GM10266 (cell line): ENCODE results near the gene PECR.
"Not testable (repeated sequence)": the region's sequence is repeated elsewhere in the genome, so short reads cannot be mapped to it uniquely, and the experiment has no call there.

Experiments
- DNase-seq: peaks from one replicate; pipeline ENCODE4 v3.0.0; 2012; ENCODE audit errors: extremely low spot score
- CTCF ChIP-seq: IDR thresholded peaks from 2 replicates; pipeline ENCODE4 v1.5.1; 2012; ENCODE audit warnings: mild to moderate bottlenecking, low read depth; ENCODE audit not compliant: control insufficient read depth, insufficient read depth; ENCODE audit errors: missing control alignments

PECR gene

GRCh38 chr2:216012133-216012829 lies 69.3 kb downstream of the PECR start:
- no peak for DNase-seq
- no peak for TF ChIP-seq CTCF

GRCh38 chr2:216009215-216009614 lies 72.4 kb downstream of the PECR start:
- not testable (repeated sequence) for DNase-seq

- no peak for DNase-seq
- TF ChIP-seq CTCF, result no peak
These were observed 73.2 kb downstream of the PECR start for GRCh38 chr2:216008387-216008786.

- TF ChIP-seq CTCF, result no peak
- DNase-seq, result peak; percentile 40
These were observed 75.4 kb downstream of the PECR start for GRCh38 chr2:216006164-216006663.

GRCh38 chr2:216004697-216005283 lies 76.8 kb downstream of the PECR start:
- no peak for DNase-seq
- TF ChIP-seq CTCF, result no peak

- no peak for DNase-seq
- TF ChIP-seq CTCF, result no peak
These were observed 77.5 kb downstream of the PECR start for GRCh38 chr2:216003876-216004696.

GRCh38 chr2:216002693-216003092 lies 78.9 kb downstream of the PECR start:
- no peak for TF ChIP-seq CTCF
- no peak for DNase-seq
